ENCODE measurements around the gene TRIM17.

GRCh38 chr1:228364068-228364705 lies 52.5 kb downstream of the TRIM17 start:
- TF ChIP-seq CTCF (IDR thresholded peaks at IDR 0.05), result no peak
- TF ChIP-seq TCF12 (IDR thresholded peaks at IDR 0.05), result no peak
- TF ChIP-seq USF2 (IDR thresholded peaks at IDR 0.05; ENCODE audit: borderline replicate concordance, low read depth, low read length), result no peak
- TF ChIP-seq TEAD4 (IDR thresholded peaks at IDR 0.05; ENCODE audit: borderline replicate concordance, insufficient read depth), result no peak
- no peak for TF ChIP-seq NFIC (IDR thresholded peaks at IDR 0.05; ENCODE audit: borderline replicate concordance)
- no peak for TF ChIP-seq TAF1 (IDR thresholded peaks at IDR 0.05; ENCODE audit: borderline replicate concordance, low read depth, low read length)
- no peak for TF ChIP-seq POLR2AphosphoS5 (IDR thresholded peaks at IDR 0.05; ENCODE audit: low read depth, low read length)
- TF ChIP-seq RAD21 (IDR thresholded peaks at IDR 0.05; ENCODE audit: low read length), result no peak
- no peak for TF ChIP-seq EZH2phosphoT487 (IDR thresholded peaks at IDR 0.05; ENCODE audit: borderline replicate concordance, low read depth)
- TF ChIP-seq, protein P1, sequence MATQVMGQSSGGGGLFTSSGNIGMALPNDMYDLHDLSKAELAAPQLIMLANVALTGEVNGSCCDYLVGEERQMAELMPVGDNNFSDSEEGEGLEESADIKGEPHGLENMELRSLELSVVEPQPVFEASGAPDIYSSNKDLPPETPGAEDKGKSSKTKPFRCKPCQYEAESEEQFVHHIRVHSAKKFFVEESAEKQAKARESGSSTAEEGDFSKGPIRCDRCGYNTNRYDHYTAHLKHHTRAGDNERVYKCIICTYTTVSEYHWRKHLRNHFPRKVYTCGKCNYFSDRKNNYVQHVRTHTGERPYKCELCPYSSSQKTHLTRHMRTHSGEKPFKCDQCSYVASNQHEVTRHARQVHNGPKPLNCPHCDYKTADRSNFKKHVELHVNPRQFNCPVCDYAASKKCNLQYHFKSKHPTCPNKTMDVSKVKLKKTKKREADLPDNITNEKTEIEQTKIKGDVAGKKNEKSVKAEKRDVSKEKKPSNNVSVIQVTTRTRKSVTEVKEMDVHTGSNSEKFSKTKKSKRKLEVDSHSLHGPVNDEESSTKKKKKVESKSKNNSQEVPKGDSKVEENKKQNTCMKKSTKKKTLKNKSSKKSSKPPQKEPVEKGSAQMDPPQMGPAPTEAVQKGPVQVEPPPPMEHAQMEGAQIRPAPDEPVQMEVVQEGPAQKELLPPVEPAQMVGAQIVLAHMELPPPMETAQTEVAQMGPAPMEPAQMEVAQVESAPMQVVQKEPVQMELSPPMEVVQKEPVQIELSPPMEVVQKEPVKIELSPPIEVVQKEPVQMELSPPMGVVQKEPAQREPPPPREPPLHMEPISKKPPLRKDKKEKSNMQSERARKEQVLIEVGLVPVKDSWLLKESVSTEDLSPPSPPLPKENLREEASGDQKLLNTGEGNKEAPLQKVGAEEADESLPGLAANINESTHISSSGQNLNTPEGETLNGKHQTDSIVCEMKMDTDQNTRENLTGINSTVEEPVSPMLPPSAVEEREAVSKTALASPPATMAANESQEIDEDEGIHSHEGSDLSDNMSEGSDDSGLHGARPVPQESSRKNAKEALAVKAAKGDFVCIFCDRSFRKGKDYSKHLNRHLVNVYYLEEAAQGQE (IDR thresholded peaks at IDR 0.05; ENCODE audit: low read depth, low read length), result no peak
